ENCODE results near the gene FALEC.
A peak's percentile ranks its signal among the peaks of the same experiment; 100 is the strongest.
"Not testable (repeated sequence)": the region's sequence is repeated elsewhere in the genome, so short reads cannot be mapped to it uniquely, and the experiment has no call there.

FALEC gene

DNA sequence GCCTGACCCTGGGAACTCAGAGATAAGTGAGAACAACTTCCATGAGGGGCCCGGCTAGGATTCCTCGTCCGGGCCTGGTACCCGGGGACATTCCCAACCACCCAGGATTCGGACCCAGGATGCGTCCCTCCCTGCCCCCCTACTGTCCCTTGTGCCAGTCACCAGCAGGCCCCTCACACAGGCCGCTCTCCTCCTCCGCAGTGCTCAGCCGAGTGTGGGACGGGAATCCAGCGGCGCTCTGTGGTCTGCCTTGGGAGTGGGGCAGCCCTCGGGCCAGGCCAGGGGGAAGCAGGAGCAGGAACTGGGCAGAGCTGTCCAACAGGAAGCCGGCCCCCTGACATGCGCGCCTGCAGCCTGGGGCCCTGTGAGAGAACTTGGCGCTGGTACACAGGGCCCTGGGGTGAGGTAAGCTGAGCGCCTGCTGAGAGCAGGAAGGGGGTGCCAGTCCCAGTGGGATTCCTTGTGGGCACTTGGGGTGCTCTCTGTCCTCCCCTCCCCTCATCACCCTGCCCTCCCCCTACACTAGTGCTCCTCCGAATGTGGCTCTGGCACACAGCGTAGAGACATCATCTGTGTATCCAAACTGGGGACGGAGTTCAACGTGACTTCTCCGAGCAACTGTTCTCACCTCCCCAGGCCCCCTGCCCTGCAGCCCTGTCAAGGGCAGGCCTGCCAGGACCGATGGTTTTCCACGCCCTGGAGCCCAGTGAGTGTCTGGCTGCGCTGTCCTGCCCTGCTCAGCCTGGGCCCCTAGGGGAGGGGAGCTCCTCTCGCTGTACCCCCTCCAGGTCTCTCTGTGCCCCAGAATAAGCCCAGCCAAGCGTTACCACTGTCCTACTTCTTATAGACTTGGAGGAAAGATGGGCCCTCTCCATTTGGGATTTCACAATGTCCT is 43.5 kb downstream of the FALEC start:
- no peak for DNase-seq (ENCODE audit: low read depth in 2 of 2)

GRCh38 chr1:150559656-150560010 is 44.1 kb downstream of the FALEC start:
- DNase-seq (ENCODE audit: low read depth in 2 of 2): no peak

DNA sequence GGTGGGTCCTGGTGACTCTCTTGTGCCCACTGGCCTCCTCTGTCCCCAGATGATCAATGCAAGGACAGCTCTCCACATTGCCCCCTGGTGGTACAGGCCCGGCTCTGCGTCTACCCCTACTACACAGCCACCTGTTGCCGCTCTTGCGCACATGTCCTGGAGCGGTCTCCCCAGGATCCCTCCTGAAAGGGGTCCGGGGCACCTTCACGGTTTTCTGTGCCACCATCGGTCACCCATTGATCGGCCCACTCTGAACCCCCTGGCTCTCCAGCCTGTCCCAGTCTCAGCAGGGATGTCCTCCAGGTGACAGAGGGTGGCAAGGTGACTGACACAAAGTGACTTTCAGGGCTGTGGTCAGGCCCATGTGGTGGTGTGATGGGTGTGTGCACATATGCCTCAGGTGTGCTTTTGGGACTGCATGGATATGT is 44.5 kb downstream of the FALEC start:
- no peak for DNase-seq (ENCODE audit: low read depth in 2 of 2)

- no peak for DNase-seq (ENCODE audit: low read depth in 2 of 2)
Observed at GRCh38 chr1:150560576-150561253, 45.2 kb downstream of the FALEC start.

DNA sequence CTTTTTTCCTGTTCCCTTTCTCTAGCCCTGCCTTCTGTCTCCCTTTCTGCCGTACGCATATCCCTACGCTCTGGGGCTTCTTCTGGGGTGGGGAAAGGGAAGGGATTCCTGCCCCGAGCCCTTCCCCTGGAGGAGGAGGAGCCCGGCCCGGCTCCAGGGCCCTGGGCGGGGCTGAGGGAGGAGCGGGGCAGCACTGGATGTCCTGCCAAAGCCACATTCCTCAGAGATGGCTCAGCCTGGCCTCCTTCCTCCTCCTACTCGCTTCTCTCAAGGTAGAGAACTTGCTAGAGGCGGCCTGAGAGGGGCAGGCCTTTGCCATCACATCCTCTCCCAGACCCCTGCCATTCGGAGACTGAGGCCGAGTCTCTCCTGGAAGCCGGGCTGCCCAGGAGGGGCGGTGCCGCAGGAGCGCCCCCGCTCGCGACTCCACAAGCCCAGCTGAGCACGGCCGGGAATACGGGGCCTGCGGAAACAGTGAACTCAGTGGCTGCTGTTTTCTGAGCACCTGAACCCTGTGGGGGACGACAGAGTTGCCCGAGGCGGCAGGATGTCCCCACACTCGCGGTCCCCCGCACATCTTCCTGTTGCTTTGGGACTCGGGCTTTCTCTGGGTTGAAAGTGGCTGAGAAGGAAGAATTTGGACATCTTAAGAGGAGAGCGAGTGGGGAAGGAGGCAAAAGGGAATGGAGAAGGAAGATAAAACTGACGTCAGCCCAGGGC is 45.9 kb downstream of the FALEC start:
- DNase-seq (ENCODE audit: low read depth in 2 of 2): peak; percentile 97

DNA sequence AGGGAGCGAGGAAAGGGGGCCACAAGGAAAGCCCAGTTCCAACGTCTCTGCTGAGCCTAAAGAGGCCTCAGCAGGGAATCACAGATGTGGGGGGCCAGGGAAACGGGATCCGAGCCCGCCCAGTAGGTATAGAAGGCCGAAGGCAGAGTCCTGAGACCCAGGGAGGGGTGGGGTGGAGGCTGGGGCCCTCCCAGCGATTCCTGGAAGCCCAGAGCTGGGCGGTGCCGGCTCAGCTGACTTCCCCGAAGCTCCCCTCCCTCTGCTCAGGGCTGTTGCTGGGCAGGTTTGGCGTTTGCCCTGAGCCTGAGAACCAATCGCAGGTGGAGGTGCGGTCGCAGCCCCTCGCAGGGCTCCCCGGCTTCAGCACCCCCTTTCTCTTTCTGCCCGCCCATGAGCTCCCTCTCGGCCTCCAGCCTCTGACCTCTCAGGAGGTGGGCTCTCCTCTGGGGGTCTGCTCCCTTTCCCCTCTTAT is 46.5 kb downstream of the FALEC start:
- DNase-seq (ENCODE audit: low read depth in 2 of 2): peak; percentile 86 to 88

DNA sequence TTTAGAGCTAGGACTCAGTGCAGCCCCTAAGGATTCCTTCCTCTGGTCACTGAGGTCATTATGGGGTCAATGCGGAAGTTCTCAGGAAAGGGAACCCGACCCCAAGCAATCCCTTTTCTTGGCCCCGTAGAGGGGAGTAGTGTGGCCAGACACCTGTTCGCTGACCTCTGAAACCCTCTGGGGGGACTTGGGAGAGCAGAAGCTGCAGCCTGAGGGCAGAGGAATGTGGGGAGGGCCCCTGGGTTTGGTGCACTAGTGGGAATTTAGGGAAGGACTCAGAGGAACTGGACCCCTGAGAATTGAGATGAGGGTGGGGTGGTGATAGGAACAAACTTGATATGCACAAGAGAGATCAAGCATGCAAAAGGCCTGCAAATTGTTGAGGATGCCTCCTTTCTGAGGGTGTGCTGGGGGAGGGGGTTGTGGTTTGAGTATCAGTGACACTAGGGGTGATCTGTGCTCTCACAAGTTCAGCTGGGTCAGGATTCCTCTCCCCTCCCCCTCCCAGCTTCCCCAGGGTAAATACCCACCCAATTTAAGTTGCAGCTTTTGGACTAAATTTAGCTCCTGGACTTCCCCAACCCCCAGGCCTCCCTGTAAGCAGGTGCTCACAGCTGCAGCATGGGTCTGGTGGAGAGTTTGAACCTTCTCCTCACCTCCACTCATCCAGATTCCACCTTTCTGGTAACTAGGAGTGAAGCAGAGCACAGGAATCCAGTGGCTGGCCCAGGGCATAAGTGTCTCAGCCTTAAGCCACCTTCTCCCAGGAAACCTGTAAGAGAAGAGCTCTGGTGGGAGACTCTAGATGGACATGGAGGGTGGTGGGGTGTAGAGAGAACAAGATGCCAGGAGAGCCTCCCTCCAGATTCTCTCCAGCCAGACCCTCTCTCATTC is 47.1 kb downstream of the FALEC start:
- no peak for DNase-seq (ENCODE audit: low read depth in 2 of 2)

GRCh38 chr1:150563340-150564038 is 47.9 kb downstream of the FALEC start:
- no peak for DNase-seq (ENCODE audit: low read depth in 2 of 2)

DNA sequence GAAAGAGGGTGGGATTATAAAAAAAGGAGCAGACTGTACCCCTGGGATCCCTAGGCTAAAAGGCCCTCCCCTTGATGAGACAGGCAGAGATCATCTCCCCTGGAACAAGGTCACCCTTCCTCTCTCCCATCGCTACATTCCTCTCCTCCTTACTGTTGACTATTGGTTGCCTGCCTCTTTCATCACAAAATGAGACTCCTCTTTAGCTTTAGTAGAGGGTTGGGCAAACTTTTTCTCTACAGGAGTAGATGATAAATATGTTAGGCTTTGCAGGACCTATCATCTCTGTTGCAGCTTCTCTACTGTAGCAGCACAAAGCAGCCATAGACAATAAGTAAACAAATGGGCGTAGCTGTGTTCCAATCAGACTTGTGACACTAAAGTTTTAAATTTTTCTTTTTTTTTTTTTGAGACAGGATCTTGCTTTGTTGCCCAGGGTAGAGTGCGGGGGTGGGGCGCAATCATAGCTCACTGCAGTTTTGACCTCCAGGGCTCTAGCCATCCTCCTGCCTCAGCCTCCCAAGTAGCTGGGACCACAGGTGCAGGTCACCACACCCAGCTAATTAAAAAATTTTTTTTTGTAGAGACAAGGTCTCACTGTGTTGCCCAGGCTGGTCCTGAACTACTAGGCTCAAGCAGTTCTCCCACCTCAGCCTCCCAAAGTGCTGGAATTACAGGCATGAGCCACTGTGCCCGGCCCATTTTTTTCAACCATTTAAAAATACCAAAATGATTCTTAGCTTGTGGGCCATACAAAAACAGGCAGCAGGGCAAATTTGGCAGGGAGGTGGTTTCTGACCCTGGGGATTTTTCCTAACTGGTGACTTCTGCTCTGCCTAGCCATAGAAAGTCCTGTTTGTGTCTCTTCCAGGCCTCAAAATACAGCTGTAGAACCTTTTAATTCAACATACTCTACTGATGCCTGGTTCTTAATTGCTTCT is 48.8 kb downstream of the FALEC start:
- DNase-seq (ENCODE audit: low read depth in 2 of 2): no peak

DNA sequence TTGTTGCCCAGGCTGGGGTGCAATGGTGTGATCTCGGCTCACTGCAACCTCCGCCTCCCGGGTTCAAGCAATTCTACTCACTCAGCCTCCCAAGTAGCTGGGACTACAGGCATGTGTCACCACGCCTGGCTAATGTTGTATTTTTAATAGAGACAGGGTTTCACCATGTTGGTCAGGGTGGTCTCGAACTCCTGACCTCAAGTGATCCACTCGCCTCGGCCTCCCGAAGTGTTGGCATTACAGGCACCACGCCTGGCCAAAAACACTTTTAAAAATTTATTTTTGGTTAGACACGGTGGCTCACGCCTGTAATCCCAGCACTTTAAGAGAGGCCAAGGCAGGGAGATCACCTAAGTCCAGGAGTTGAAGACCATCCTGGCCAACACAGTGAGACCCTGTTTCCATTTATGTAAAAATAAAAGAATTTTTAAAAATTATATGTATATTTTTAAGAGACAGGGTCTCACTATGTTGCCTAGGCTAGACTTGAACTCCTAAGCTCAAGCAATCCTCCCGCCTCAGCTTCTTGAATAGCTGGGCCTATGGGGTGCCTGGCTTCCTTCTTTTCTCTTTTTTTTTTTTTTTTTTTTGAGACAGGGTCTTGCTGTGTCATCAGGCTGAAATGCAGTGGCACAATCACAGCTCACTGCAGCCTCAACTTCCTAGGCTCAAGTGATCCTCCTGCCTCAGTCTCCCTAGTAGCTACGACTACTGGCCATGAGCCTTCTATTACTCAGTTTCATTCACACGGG is 49.9 kb downstream of the FALEC start:
- not testable (repeated sequence) for DNase-seq (ENCODE audit: low read depth in 2 of 2)

DNA sequence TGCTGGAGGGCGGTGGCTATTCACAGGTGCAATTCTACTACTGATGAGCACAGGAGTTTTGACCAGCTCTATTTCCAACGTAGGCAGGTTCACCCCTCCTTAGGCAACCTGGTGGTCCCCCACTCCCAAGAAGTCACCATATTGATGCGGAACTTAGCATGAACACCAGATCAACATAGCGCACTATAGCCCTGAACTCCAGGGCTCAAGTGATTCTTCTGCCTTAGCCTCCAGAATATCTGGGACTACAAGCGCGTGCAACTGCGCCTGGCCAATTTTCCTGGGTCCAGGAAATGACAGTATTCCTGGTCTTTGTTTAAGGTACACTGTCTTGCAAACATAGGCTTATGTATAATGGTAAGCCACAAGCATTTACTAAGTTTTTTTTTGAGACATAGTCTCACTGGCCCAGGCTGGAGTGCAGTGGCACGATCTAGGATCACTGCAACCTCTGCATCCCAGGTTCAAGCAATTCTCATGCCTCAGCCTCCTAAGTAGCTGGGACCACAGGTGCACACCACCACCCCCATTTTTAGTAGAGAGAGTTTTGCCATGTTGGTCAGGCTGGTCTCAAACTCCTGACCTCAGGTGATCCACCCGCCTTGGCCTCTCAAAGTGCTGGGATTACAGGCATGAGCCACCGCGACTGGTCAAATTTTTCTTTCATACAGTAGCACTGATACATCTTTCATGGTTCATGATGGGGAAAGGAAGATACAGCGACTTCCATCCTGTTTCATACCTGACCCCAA is 51.2 kb downstream of the FALEC start:
- DNase-seq (ENCODE audit: low read depth in 2 of 2): no peak

- no peak for DNase-seq (ENCODE audit: low read depth in 2 of 2)
Observed at GRCh38 chr1:150567341-150567716, 51.8 kb downstream of the FALEC start.

GRCh38 chr1:150567717-150568593 is 52.4 kb downstream of the FALEC start:
- DNase-seq (ENCODE audit: low read depth in 2 of 2): peak; percentile 80

GRCh38 chr1:150568594-150568966 is 53.0 kb downstream of the FALEC start:
- DNase-seq (ENCODE audit: low read depth in 2 of 2): no peak

DNA sequence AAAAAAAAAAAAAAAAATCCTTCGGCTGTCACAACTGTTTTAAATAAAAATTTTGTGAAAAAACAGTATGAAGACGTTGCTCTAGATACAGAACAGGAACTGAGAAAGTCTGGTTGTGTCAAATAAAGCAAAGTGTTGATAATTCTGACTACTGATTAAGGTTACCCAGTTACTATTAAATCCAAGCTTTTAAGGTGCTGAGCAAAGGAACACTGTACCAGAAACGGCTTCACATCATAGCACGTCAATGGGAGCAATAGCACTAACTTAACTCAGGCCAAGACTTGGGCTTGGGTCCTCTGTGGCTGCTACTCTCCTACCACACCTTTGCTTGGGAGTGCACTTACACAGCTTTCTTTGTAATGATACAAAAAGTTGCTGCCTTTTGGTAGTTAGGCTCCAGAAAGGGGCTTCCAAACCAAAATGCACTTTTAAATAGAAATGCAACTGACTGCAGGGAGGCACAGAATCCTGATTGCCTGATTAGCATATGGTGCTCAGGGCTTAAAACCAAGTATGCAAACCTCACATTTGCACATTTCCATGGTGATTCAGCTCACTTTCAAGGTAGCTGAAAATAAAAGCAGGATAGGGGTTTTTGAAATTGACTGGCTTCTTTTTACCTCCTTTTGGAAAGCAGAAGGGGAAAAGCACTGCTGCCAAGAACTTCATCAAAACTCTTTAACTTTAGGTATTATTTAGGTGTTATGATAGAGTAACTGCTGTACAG is 57.5 kb downstream of the FALEC start:
- DNase-seq (ENCODE audit: low read depth in 2 of 2): no peak

- not testable (repeated sequence) for DNase-seq (ENCODE audit: low read depth in 2 of 2)
Observed at GRCh38 chr1:150573648-150574071, 58.1 kb downstream of the FALEC start.
